ENCODE results near the gene TMEM179. TPM values are rescaled to one million over a fixed set of nuclear protein-coding genes. Genes with fewer than 3 reads are reported as not detected.
A peak's percentile ranks its signal among the peaks of the same experiment; 100 is the strongest.

TMEM179 gene
- total and polyA plus RNA-seq, 9 donors, result 0.19 to 0.30 (median 0.22) TPM; not detected in 6

DNA sequence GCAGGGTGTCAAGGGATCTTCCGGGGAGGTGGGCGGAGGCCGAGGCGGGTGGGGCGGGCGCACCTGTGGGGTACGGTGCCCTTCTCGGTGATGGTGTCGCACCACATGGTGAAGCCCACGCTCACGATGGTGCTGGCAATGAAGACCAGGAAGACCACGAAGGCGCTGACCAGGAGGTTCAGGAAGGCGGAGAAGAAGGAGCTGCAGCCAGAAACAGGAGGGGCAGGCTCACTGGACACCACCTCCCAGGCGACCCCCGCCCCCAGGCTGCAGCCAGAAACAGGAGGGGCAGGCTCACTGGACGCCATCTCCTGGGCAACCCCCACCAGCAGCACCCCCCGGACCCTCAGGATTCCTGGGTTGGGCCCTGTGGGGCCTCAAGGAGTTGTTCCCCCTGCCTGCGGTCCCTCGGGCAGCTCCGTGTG is 7.6 kb downstream of the TMEM179 start:
- peak in 2 of 5 donors; percentile 11 to 13 for DNase-seq
- intact Hi-C loops (cut with DNase I), result no loop called here
- Histone ChIP-seq H3K27me3 (no peaks in the 10 kb centered on the region), H3K9me3 (no peaks in the 10 kb centered on the region), H3K4me3 (no peak overlapping the region), H3K4me1 (ENCODE audit: insufficient read depth) (no peaks in the 10 kb centered on the region), H3K27ac (no peak overlapping the region), H3K36me3 (no peaks in the 10 kb centered on the region)
- WGBS, 3 donors, result 89 to 93% (median 90%) methylated on average over 21 of the region's 21 CpGs
- TF ChIP-seq, protein P1, sequence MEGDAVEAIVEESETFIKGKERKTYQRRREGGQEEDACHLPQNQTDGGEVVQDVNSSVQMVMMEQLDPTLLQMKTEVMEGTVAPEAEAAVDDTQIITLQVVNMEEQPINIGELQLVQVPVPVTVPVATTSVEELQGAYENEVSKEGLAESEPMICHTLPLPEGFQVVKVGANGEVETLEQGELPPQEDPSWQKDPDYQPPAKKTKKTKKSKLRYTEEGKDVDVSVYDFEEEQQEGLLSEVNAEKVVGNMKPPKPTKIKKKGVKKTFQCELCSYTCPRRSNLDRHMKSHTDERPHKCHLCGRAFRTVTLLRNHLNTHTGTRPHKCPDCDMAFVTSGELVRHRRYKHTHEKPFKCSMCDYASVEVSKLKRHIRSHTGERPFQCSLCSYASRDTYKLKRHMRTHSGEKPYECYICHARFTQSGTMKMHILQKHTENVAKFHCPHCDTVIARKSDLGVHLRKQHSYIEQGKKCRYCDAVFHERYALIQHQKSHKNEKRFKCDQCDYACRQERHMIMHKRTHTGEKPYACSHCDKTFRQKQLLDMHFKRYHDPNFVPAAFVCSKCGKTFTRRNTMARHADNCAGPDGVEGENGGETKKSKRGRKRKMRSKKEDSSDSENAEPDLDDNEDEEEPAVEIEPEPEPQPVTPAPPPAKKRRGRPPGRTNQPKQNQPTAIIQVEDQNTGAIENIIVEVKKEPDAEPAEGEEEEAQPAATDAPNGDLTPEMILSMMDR (IDR thresholded peaks at IDR 0.05), result no peak
- TF ChIP-seq POLR2A (IDR thresholded peaks at IDR 0.05) (no peak), EP300 (IDR thresholded peaks at IDR 0.05) (no peak)

DNA sequence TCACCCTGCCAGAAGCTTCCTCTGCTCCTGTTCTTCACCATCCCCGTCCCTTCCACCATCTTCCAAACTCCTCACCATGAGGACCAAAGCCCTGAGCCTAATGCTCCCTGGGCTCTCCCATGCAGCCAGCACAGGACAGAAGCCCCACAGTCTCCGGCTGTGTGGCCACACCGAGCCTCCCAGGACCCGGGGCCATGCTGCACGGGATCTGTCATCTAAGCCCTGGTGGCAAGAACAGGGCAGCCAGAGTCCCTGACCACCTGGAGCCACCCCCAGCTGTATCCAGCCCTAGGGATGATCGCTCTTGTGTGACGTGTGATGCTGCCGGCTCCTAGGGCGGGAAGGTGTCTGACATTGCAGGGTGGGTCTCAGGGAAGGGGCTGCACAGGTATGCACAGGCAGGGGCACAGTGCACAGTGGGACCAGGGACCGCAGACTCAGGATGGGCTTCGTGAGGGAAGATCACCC is 8.1 kb downstream of the TMEM179 start:
- Histone ChIP-seq H3K27ac (no peak overlapping the region), H3K9me3 (no peaks in the 10 kb centered on the region), H3K36me3 (no peaks in the 10 kb centered on the region), H3K27me3 (no peaks in the 10 kb centered on the region), H3K4me1 (ENCODE audit: insufficient read depth) (no peaks in the 10 kb centered on the region), H3K4me3 (no peak overlapping the region)
- WGBS, 3 donors, result 89 to 90% (median 90%) methylated on average over 11 of the region's 11 CpGs
- peak in 1 of 5 donors; percentile 9 for DNase-seq
- TF ChIP-seq POLR2A (IDR thresholded peaks at IDR 0.05), result no peak
- TF ChIP-seq, protein P1 (IDR thresholded peaks at IDR 0.05), result no peak
- intact Hi-C loops (cut with DNase I), result no loop called here

DNA sequence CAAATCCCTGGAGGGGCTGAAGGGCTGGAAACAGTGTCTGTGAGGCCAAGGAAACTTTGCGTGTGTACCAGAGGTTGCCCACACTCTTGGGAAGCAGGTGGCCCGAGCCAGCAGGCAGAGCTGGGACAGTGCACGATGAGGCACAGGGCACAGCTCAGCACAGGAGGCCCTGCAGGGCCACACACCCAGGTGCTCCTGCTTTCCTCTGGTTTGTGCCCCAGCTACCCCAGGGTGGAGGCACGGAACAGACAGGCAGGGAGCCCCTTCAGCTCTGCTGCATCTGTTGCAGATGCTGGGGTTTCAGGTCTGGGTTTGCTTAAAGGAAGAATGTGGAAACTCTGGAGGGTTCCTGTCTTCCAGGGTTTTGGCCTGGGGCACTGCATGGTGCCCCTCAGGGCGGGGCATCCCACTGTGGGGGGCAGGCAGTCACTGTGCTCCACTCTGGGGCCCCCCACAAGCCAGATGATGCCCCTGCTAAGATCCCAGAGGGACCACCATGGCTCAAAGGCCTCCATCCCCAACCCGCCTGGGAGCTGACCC is 8.6 kb downstream of the TMEM179 start:
- Histone ChIP-seq H3K9me3 (no peaks in the 10 kb centered on the region), H3K36me3 (no peaks in the 10 kb centered on the region), H3K4me3 (no peak overlapping the region), H3K4me1 (ENCODE audit: insufficient read depth) (peaks cover 3% of the 10 kb centered on the region), H3K27ac (no peak overlapping the region), H3K27me3 (no peaks in the 10 kb centered on the region)
- peak in 2 of 5 donors; percentile 6 to 13 for DNase-seq
- no peak for TF ChIP-seq EP300 (IDR thresholded peaks at IDR 0.05)
- TF ChIP-seq, protein P1 (IDR thresholded peaks at IDR 0.05), result no peak
- no peak for TF ChIP-seq POLR2A (IDR thresholded peaks at IDR 0.05)
- 82 to 87% (median 86%) methylated on average over 5 to 6 of the region's 6 CpGs for WGBS, 3 donors
- intact Hi-C loops (cut with DNase I), result no loop called here

DNA sequence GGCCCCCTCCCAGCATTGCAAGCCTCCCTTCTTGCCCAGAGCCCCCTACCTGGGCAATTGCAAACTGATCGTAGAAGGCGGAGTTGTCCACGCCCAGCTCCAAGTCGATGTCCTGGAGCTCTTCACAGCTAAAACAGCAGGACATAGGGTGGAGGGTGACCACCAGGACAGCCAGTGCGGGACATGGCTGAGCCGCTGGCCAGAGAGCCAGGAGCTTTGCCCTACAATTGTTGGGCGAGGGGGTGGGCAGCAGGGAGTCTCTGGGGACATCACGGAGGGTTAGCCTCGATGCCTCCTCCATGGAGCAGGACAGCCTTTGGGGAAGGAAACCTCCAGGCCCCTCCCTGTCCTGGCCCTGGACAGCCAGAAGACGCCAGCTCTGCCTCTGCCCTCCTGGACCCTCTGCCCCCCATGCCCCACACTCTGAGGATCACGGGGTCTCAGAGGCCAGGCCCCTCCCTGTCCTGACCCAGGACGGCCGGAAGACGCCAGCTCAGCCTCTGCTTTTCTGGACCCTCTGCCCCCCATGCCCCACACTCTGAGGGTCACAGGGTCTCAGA is 9.4 kb downstream of the TMEM179 start:
- DNase-seq, result peak in 1 of 5 donors; percentile 6
- no peaks in the 10 kb centered on the region for H3K27me3 ChIP-seq
- intact Hi-C loops (cut with DNase I), result no loop called here
- TF ChIP-seq POLR2A (IDR thresholded peaks at IDR 0.05) (no peak), EP300 (IDR thresholded peaks at IDR 0.05) (no peak)
- TF ChIP-seq, protein P1 (IDR thresholded peaks at IDR 0.05), result no peak
- WGBS, 3 donors, result 83 to 90% (median 85%) methylated on average over 14 of the region's 14 CpGs
- H3K9me3 ChIP-seq, result no peaks in the 10 kb centered on the region
- H3K36me3 ChIP-seq, result no peaks in the 10 kb centered on the region
- H3K4me3 ChIP-seq, result no peak overlapping the region
- H3K4me1 ChIP-seq (ENCODE audit: insufficient read depth), result peaks cover 7% of the 10 kb centered on the region
- H3K27ac ChIP-seq, result no peak overlapping the region

Measured in ovary (tissue), 9 donors.